Ovary (tissue), 9 donors: ENCODE results near the gene CTBP2. TPM values are rescaled to one million over a fixed set of nuclear protein-coding genes. Genes with fewer than 3 reads are reported as not detected.
A peak's percentile ranks its signal among the peaks of the same experiment; 100 is the strongest.

Experiments used
- DNase-seq, 5 donors: peaks; one replicate each; pipeline ENCODE4 v3.0.0-alpha.2; 2019 to 2020
- H3K27ac ChIP-seq, 2 donors: fragments of 200-600 bp; one replicate each; pipeline versions ENCODE4 v1.5.1 to v1.8.0; 2019 to 2022
- H3K27me3 ChIP-seq: fragments of 200-600 bp; one replicate; pipeline ENCODE4 v1.8.0; 2022
- H3K36me3 ChIP-seq: fragments of 200-600 bp; sonication (generic); one replicate; pipeline ENCODE4 v1.5.1; 2019
- H3K4me1 ChIP-seq: one replicate; pipeline ENCODE4 v1.8.1; 2013; ENCODE audit warnings: mild to moderate bottlenecking, moderate library complexity; ENCODE audit not compliant: insufficient read depth
- H3K4me3 ChIP-seq: fragments of 200-600 bp; sonication (generic); one replicate; pipeline ENCODE4 v1.5.1; 2017
- H3K9me3 ChIP-seq, 2 donors: fragments of 200-600 bp in 1 of 2; sonication (generic) in 1 of 2; one replicate each; pipeline versions ENCODE4 v1.5.1 to v1.8.1; 2013 to 2019; ENCODE audit warnings: mild to moderate bottlenecking in 1 of 2, moderate library complexity in 1 of 2
- CTCF ChIP-seq, 3 donors: fragments of 450-650 bp in 2 of 3; fragments of 200-600 bp in 1 of 3; IDR thresholded peaks; one replicate each; pipeline versions ENCODE4 v1.5.1 to v1.8.0; 2016 to 2022; ENCODE audit warnings: antibody characterized with exemption in 3 of 3, mild to moderate bottlenecking in 1 of 3
- EP300 ChIP-seq: sonication (generic); formaldehyde crosslinking; IDR thresholded peaks from one replicate; pipeline ENCODE4 v1.6.1; 2017; ENCODE audit warnings: antibody characterized with exemption
- POLR2A ChIP-seq: fragments of 450-650 bp; IDR thresholded peaks from one replicate; pipeline ENCODE4 v1.6.1; 2017; ENCODE audit warnings: antibody characterized with exemption, mild to moderate bottlenecking, moderate library complexity
- WGBS, 3 donors: extraction: QIAGEN DNeasy Blood & Tissue Kit in 1 of 3; methylation state at CpG; one replicate each; pipeline versions ENCODE4 v1.1.5 to v1.1.7; 2013 to 2017; 5-methylcytosine and 5-hydroxymethylcytosine counted together
- intact Hi-C, 4 donors: fragments of 100-400 bp; cut with DNase I; formaldehyde crosslinking; loops; one replicate each; pipeline versions ENCODE4 v1.11.0 to v1.15.1; 2022 to 2023
- polyA plus RNA-seq, 2 donors: library from polyadenylated mRNA; stranded (reverse); fragments of 200-250 nt in 1 of 2; fragments of 350-450 nt in 1 of 2; fragmentation: Illumina TruSeq in 1 of 2; extraction: RNeasy Lipid Tissue Mini Kit (QIAGEN cat#74804) in 1 of 2; gene quantifications; one replicate each; pipeline ENCODE4 v1.2.3, GENCODE V29; 2013 to 2014
- total RNA-seq, 7 donors: library from RNA; depleted of rRNA in 2 of 7; stranded (reverse); fragments of >200 nt in 2 of 7; fragmentation: NEBNext Ultra II Directional in 3 of 7; extraction: Animal tissue kit (Norgen Biotek cat#: 25700) in 3 of 7; gene quantifications; one replicate each; pipeline versions ENCODE4 v1.1.0 to v1.2.4, GENCODE V29; 2016 to 2023
- donor health status: DM: no; HTN: no; CAD: no; lungs with moderate emphysema.
- donor health status: DM: no; HTN: no; CAD: no.
- donor health status: Bipolar disorder and iron deficiency.
- donor health status: DM: yes; HTN: yes; CAD: no.
- donor health status: DM: no; HTN: no; CAD: no.
- donor health status: DM: yes; HTN: yes; CAD: no.

CTBP2 gene
- total and polyA plus RNA-seq, 9 donors = 25.3 to 107 (median 69.5) TPM

GRCh38 chr10:125086691-125087090 is 73.7 kb downstream of the CTBP2 start:
- intact Hi-C loops = no loop called here
- DNase-seq = peak in 3 of 5 donors; percentile 17 to 34 (median 30)

GRCh38 chr10:125085258-125086054 is 74.9 kb downstream of the CTBP2 start:
- TF ChIP-seq CTCF (IDR thresholded peaks at IDR 0.05) (no peak), EP300 (no peak), POLR2A (no peak)
- Histone ChIP-seq H3K36me3 (no peaks in the 10 kb centered on the region), H3K4me3 (no peak overlapping the region), H3K9me3 (no peaks in the 10 kb centered on the region), H3K27ac (peak overlapping the region; percentile 17 to 75), H3K27me3 (no peaks in the 10 kb centered on the region), H3K4me1 (peaks cover 28% of the 10 kb centered on the region)
- 19 to 52% (median 37%) methylated on average over 17 of the region's 17 CpGs for WGBS, 3 donors
- intact Hi-C loops = no loop called here
- peak in 2 of 5 donors; percentile 59 to 64 for DNase-seq

More at GRCh38 chr10:125086691-125087090, 73.7 kb downstream of the CTBP2 start:
- H3K36me3 ChIP-seq = no peaks in the 10 kb centered on the region
- no peaks in the 10 kb centered on the region for H3K27me3 ChIP-seq
- TF ChIP-seq POLR2A (no peak), CTCF (IDR thresholded peaks at IDR 0.05) (no peak), EP300 (no peak)
- WGBS, 3 donors = 91 to 96% (median 92%) methylated on average over 9 of the region's 9 CpGs
- H3K27ac ChIP-seq = no peak overlapping the region
- H3K4me1 ChIP-seq = peaks cover 28% of the 10 kb centered on the region
- no peak overlapping the region for H3K4me3 ChIP-seq
- no peaks in the 10 kb centered on the region for H3K9me3 ChIP-seq

GRCh38 chr10:125084614-125085257 is 75.6 kb downstream of the CTBP2 start:
- peak; percentile 54 to 83 (median 80) for DNase-seq
- Histone ChIP-seq H3K27ac (peak overlapping the region; percentile 16 to 75), H3K36me3 (no peaks in the 10 kb centered on the region), H3K27me3 (no peaks in the 10 kb centered on the region), H3K9me3 (no peaks in the 10 kb centered on the region), H3K4me1 (peaks cover 27% of the 10 kb centered on the region), H3K4me3 (no peak overlapping the region)
- 12 to 50% (median 16%) methylated on average over 18 of the region's 18 CpGs for WGBS, 3 donors
- TF ChIP-seq POLR2A (no peak), EP300 (no peak), CTCF (IDR thresholded peaks at IDR 0.05) (no peak)
- intact Hi-C loops = no loop called here

- intact Hi-C loops = no loop called here
- Histone ChIP-seq H3K27me3 (no peaks in the 10 kb centered on the region), H3K27ac (peak overlapping the region; percentile 16 to 75), H3K9me3 (no peaks in the 10 kb centered on the region), H3K4me3 (no peak overlapping the region), H3K4me1 (peaks cover 23% of the 10 kb centered on the region), H3K36me3 (no peaks in the 10 kb centered on the region)
- 41 to 46% (median 44%) methylated on average over 10 to 11 of the region's 11 CpGs for WGBS, 3 donors
- peak; percentile 59 to 69 (median 63) for DNase-seq
- TF ChIP-seq CTCF (IDR thresholded peaks at IDR 0.05) (peak in 1 of 3 donors; percentile 14), EP300 (no peak), POLR2A (no peak)
These were observed 76.2 kb downstream of the CTBP2 start for GRCh38 chr10:125084191-125084613.
